Body of pancreas (tissue), 4 donors: ENCODE measurements around the gene TMEM242. TPM values are rescaled to one million over a fixed set of nuclear protein-coding genes. Genes with fewer than 3 reads are reported as not detected.

Experiments
- ATAC-seq: fragments of 150-250 bp; one replicate; pipeline ENCODE4 v1.9.1; 2016
- DNase-seq, 4 donors: peaks; one replicate each; pipeline ENCODE4 v3.0.0-alpha.2; 2019
- H3K27ac ChIP-seq, 4 donors: fragments of 200-600 bp; sonication (generic); 1 replicate in 3 of 4; 2 replicates in 1 of 4; pipeline versions ENCODE4 v1.5.1 to v1.6.1; 2016 to 2019; ENCODE audit warnings: mild to moderate bottlenecking in 1 of 4, mixed read lengths in 1 of 4, moderate library complexity in 1 of 4
- H3K27me3 ChIP-seq, 2 donors: fragments of 200-600 bp; sonication (generic); one replicate each; pipeline ENCODE4 v1.6.0; 2016; ENCODE audit warnings: mild to moderate bottlenecking in 1 of 2
- H3K36me3 ChIP-seq, 2 donors: fragments of 200-600 bp; sonication (generic); replicated peaks in 1 of 2; 2 replicates each; pipeline ENCODE4 v1.5.1; 2016; ENCODE audit warnings: low read depth in 2 of 2; ENCODE audit not compliant: insufficient read depth in 1 of 2
- H3K4me1 ChIP-seq: fragments of 200-600 bp; sonication (generic); one replicate; pipeline ENCODE4 v1.6.0; 2016
- H3K4me3 ChIP-seq, 2 donors: fragments of 200-600 bp; sonication (generic); 1 replicate in 1 of 2; 2 replicates in 1 of 2; pipeline ENCODE4 v1.5.1; 2016 to 2019
- H3K9me3 ChIP-seq, 3 donors: fragments of 200-600 bp; sonication (generic); 1 replicate in 2 of 3; 2 replicates in 1 of 3; pipeline ENCODE4 v1.5.1; 2016
- POLR2A ChIP-seq, 3 donors: fragments of 450-650 bp; IDR thresholded peaks; one replicate each; pipeline ENCODE4 v1.6.1; 2016; ENCODE audit warnings: antibody characterized with exemption in 3 of 3, mild to moderate bottlenecking in 2 of 3
- WGBS, 2 donors: methylation state at CpG; one replicate each; pipeline ENCODE4 v1.1.5; 2017; 5-methylcytosine and 5-hydroxymethylcytosine counted together
- intact Hi-C: fragments of 100-400 bp; cut with DNase I; formaldehyde crosslinking; loops from one replicate; pipeline ENCODE4 v1.15.1; 2023
- total RNA-seq, 2 donors: library from RNA; depleted of rRNA; stranded (reverse); fragments of >200 nt; gene quantifications; one replicate each; pipeline ENCODE4 v1.1.0, GENCODE V29; 2016
- TF ChIP-seq, protein P1 (sequence below), 7 experiments: fragments of 450-650 bp in 4 of 7; fragments of 200-600 bp in 3 of 7; sonication (generic) in 3 of 7; IDR thresholded peaks; one replicate each; pipeline ENCODE4 v1.5.1; 2016 to 2019; ENCODE audit warnings: antibody characterized with exemption in 7 of 7

The TMEM242 gene
- total RNA-seq, 2 donors from 2014 or later, result 1.6 to 6.2 TPM

DNA sequence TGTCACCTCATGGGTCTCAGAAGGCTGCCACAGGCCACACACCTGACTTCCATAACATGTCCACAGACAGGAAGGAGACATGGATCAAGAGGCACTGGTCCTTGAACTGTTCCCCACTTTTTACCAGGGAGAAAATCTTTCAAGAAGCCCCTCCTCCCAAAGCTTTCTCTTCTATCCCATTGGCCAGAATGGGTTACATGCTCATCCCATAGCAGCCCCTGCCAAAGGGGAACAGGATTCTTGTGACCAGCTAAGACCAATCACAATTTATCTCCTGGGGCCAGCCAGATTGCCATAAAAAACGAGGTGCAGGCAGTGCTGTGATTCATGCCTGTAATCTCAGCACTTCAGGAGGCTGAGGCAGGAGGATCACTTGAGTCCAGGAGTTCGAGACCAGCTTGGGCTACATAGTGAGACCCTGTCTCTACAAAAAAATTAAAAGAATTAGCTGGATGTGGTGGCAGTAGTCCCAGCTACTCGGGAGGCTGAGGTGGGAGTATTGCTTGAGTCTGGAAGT, 59.4 kb downstream of the TMEM242 start:
- no peak for ATAC-seq
- H3K36me3 ChIP-seq, result no peaks in the 10 kb centered on the region
- H3K27ac ChIP-seq, result no peak overlapping the region
- H3K27me3 ChIP-seq, result no peaks in the 10 kb centered on the region
- no peak overlapping the region for H3K4me3 ChIP-seq
- intact Hi-C loops, result no loop called here
- H3K4me1 ChIP-seq, result peaks cover 12% of the 10 kb centered on the region
- TF ChIP-seq, protein P1, sequence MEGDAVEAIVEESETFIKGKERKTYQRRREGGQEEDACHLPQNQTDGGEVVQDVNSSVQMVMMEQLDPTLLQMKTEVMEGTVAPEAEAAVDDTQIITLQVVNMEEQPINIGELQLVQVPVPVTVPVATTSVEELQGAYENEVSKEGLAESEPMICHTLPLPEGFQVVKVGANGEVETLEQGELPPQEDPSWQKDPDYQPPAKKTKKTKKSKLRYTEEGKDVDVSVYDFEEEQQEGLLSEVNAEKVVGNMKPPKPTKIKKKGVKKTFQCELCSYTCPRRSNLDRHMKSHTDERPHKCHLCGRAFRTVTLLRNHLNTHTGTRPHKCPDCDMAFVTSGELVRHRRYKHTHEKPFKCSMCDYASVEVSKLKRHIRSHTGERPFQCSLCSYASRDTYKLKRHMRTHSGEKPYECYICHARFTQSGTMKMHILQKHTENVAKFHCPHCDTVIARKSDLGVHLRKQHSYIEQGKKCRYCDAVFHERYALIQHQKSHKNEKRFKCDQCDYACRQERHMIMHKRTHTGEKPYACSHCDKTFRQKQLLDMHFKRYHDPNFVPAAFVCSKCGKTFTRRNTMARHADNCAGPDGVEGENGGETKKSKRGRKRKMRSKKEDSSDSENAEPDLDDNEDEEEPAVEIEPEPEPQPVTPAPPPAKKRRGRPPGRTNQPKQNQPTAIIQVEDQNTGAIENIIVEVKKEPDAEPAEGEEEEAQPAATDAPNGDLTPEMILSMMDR (IDR thresholded peaks at IDR 0.05), result no peak
- TF ChIP-seq POLR2A (IDR thresholded peaks at IDR 0.05), result no peak
- peak in 1 of 4 donors; percentile 2 for DNase-seq
- H3K9me3 ChIP-seq, result no peaks in the 10 kb centered on the region
- WGBS, 2 donors, result 77 to 86% methylated on average over 3 of the region's 3 CpGs

DNA sequence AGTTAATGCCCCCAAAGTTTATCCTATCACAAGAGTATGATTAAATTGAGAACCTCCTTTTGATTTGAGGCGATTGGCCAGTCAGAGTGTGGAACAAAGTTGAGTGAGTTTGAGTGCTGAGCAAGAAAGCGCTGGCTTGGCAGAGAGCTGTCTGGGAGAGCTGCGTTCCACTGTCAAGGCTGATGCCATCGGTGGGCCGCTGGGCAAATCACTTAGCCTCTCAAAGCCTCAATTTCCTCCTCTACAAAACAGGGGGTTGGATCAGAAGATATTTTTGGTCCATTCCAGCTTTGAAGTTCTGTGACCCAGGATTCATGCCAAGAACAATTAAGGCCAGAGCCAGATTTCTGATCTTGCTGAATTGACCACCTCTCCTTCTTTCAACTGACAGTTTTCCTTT, 60.2 kb downstream of the TMEM242 start:
- no peak for TF ChIP-seq POLR2A (IDR thresholded peaks at IDR 0.05)
- TF ChIP-seq, protein P1 (IDR thresholded peaks at IDR 0.05), result no peak
- 74 to 76% methylated on average over 5 of the region's 5 CpGs for WGBS, 2 donors
- H3K4me1 ChIP-seq, result peaks cover 5% of the 10 kb centered on the region
- no peak overlapping the region for H3K27ac ChIP-seq
- DNase-seq (no peak), ATAC-seq (no peak)
- no peaks in the 10 kb centered on the region for H3K27me3 ChIP-seq
- no peaks in the 10 kb centered on the region for H3K36me3 ChIP-seq
- intact Hi-C loops, result no loop called here
- H3K9me3 ChIP-seq, result no peaks in the 10 kb centered on the region
- no peak overlapping the region for H3K4me3 ChIP-seq

DNA sequence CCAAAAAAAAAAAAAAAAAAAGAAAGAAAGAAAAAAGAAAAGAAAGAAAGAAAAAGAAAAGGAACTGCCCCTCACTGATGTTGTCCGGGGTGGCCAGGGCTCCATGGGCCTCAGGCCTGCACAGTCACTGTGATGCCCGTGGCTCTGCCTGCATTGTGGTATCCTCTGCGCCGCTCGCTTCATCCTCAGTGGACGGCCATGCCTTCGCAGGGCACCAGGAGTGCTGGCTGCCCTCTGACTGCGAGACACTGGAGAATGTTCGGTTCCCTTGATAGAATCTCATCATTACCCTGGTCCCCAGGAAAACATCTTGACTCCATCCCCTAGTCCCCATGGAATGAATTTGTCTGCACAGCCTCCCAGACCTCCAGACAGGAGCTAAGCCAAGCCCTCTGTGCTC, 61.7 kb downstream of the TMEM242 start:
- no peak for ATAC-seq
- DNase-seq, result peak in 1 of 4 donors; percentile 2
- intact Hi-C loops, result no loop called here

DNA sequence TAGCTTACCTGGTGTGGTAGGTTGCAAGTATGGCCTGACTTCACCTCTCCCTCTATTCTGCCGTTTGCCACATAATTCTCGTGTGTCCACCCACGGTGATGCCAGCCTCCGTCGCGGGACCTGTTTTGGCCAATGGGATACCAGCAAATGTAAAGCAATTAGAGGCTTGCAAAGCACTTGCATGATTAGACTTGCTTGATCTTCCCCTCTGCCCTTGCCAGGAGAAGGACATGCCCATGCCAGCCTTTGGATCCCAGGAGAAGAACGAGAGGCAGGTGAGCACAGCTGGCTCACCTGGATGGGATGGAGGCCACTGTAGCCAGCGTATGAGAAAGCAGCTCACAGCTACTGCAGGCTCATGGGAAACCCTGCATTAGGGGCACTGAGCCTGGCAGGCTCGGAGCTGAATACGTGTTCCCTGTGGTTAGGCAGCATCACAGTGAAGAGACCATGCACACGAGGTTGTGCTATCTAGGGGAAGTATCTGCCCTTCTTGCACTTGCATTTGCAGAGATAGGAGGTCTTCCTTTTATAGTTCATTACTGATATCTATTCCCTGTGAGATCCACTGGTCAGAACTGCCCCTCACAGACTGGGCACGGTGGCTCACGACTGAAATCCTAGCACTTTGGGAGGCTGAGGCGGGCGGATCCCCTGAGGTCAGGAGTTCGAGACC, 62.4 kb downstream of the TMEM242 start:
- Histone ChIP-seq H3K27ac (no peak overlapping the region), H3K9me3 (no peaks in the 10 kb centered on the region), H3K36me3 (no peaks in the 10 kb centered on the region), H3K4me1 (peaks cover 5% of the 10 kb centered on the region), H3K27me3 (no peaks in the 10 kb centered on the region), H3K4me3 (no peak overlapping the region)
- ATAC-seq, result no peak
- intact Hi-C loops, result no loop called here
- no peak for TF ChIP-seq POLR2A (IDR thresholded peaks at IDR 0.05)
- TF ChIP-seq, protein P1 (IDR thresholded peaks at IDR 0.05), result no peak
- 75 to 79% methylated on average over 12 to 16 of the region's 16 CpGs for whole genome bisulfite sequencing, 2 donors
- peak in 1 of 4 donors; percentile 0 for DNase-seq

More for the DNA sequence above, 61.7 kb downstream of the TMEM242 start:
- Histone ChIP-seq H3K4me3 (no peak overlapping the region), H3K36me3 (no peaks in the 10 kb centered on the region), H3K27me3 (no peaks in the 10 kb centered on the region), H3K4me1 (peaks cover 5% of the 10 kb centered on the region), H3K27ac (no peak overlapping the region), H3K9me3 (no peaks in the 10 kb centered on the region)
- WGBS, 2 donors, result 83 to 93% methylated on average over 9 of the region's 9 CpGs
- TF ChIP-seq POLR2A (IDR thresholded peaks at IDR 0.05), result no peak
- TF ChIP-seq, protein P1 (IDR thresholded peaks at IDR 0.05), result no peak

GRCh38 chr6:157259443-157259842, 63.9 kb downstream of the TMEM242 start:
- DNase-seq (no peak), ATAC-seq (no peak)
- Histone ChIP-seq H3K36me3 (no peaks in the 10 kb centered on the region), H3K27ac (no peak overlapping the region), H3K4me1 (no peaks in the 10 kb centered on the region), H3K27me3 (no peaks in the 10 kb centered on the region), H3K4me3 (no peak overlapping the region), H3K9me3 (no peaks in the 10 kb centered on the region)
- WGBS, 2 donors, result 85 to 88% methylated on average over 9 of the region's 9 CpGs
- intact Hi-C loops, result no loop called here
- no peak for TF ChIP-seq POLR2A (IDR thresholded peaks at IDR 0.05)
- TF ChIP-seq, protein P1 (IDR thresholded peaks at IDR 0.05), result no peak
